Adrenal gland (tissue), 5 donors: ENCODE data around the gene SPPL2B.

ENCODE experiments used
- POLR2A ChIP-seq, 2 donors: fragments of 450-650 bp; IDR thresholded peaks; one replicate each; pipeline ENCODE4 v1.6.1; 2017; ENCODE audit warnings: antibody characterized with exemption in 2 of 2, mild to moderate bottlenecking in 2 of 2, moderate library complexity in 1 of 2
- TF ChIP-seq, protein P1 (sequence below), 6 experiments: fragments of 450-650 bp in 4 of 6; fragments of 200-600 bp in 2 of 6; sonication (generic) in 1 of 6; IDR thresholded peaks; 1 replicate in 5 of 6; 2 replicates in 1 of 6; pipeline versions ENCODE4 v1.5.1 to v1.8.0; 2016 to 2021; ENCODE audit warnings: antibody characterized with exemption in 6 of 6, mild to moderate bottlenecking in 2 of 6, moderate library complexity in 1 of 6
- donor health status: DM: no; HTN: no; CAD: no.

DNA sequence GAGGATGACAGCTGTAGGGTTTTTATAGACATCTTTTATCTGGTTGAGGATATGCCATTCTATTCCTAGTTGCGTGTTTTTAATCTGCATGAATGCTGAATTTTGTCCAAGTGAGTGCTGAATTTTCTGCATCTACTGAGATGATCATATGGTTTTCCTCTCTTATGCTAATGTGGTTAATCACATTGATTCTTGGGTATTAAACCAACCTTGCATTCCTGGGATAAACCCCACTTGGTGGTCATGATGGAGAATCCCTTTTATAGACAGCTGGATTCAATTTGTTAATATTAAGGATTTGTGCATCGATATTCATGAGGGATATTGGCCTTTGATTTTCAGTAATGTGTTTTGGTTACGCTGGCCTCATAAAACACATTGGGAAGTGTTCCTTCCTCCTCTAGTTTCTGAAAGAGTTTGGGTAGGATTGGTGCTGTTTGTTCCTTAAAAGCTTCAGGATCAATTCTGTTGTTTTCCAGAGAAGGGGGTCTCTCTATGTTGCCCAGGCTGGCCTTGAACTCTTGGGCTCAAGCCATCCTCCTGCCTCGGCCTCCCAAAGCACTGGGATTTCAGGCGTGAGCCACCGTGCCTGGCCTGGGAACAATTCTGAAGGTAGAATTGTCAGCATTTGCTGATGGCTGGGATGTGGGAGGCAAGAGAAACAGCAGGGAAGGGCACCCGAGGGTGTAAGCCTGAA, 13.2 kb upstream of the SPPL2B start:
- TF ChIP-seq, protein P1, sequence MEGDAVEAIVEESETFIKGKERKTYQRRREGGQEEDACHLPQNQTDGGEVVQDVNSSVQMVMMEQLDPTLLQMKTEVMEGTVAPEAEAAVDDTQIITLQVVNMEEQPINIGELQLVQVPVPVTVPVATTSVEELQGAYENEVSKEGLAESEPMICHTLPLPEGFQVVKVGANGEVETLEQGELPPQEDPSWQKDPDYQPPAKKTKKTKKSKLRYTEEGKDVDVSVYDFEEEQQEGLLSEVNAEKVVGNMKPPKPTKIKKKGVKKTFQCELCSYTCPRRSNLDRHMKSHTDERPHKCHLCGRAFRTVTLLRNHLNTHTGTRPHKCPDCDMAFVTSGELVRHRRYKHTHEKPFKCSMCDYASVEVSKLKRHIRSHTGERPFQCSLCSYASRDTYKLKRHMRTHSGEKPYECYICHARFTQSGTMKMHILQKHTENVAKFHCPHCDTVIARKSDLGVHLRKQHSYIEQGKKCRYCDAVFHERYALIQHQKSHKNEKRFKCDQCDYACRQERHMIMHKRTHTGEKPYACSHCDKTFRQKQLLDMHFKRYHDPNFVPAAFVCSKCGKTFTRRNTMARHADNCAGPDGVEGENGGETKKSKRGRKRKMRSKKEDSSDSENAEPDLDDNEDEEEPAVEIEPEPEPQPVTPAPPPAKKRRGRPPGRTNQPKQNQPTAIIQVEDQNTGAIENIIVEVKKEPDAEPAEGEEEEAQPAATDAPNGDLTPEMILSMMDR (IDR thresholded peaks at IDR 0.05): no peak
- no peak for TF ChIP-seq POLR2A (IDR thresholded peaks at IDR 0.05)
